Stomach (tissue), 4 donors: ENCODE results near the gene CETN3.

Source experiments
- CTCF ChIP-seq, 7 experiments: fragments of 450-650 bp in 4 of 7; fragments of 200-600 bp in 3 of 7; sonication (generic) in 3 of 7; IDR thresholded peaks; one replicate each; pipeline ENCODE4 v1.5.1; 2016 to 2019; ENCODE audit warnings: antibody characterized with exemption in 7 of 7, control low read depth in 2 of 7, mild to moderate bottlenecking in 1 of 7
- POLR2A ChIP-seq, 4 donors: fragments of 450-650 bp; IDR thresholded peaks; one replicate each; pipeline ENCODE4 v1.6.1; 2016; ENCODE audit warnings: antibody characterized with exemption in 4 of 4, control low read depth in 2 of 4, mild to moderate bottlenecking in 1 of 4, moderate library complexity in 1 of 4
- POLR2AphosphoS5 ChIP-seq, 3 donors: sonication (generic); formaldehyde crosslinking; IDR thresholded peaks; one replicate each; pipeline ENCODE4 v1.6.1; 2016; ENCODE audit warnings: antibody characterized with exemption in 3 of 3

GRCh38 chr5:90356622-90357021 lies 52.9 kb downstream of the CETN3 start:
- no peak for TF ChIP-seq POLR2AphosphoS5 (IDR thresholded peaks at IDR 0.05)
- TF ChIP-seq CTCF (IDR thresholded peaks at IDR 0.05) = no peak
- TF ChIP-seq POLR2A (IDR thresholded peaks at IDR 0.05) = no peak
